Measurements from ENCODE around the gene TRAPPC12. TPM values are rescaled to one million over a fixed set of nuclear protein-coding genes. Genes with fewer than 3 reads are reported as not detected.
"Not testable (repeated sequence)": the region's sequence is repeated elsewhere in the genome, so short reads cannot be mapped to it uniquely, and the experiment has no call there.

Gene TRAPPC12
- total RNA-seq, 1 experiment from 2014 or later, result 85.0 TPM

DNA sequence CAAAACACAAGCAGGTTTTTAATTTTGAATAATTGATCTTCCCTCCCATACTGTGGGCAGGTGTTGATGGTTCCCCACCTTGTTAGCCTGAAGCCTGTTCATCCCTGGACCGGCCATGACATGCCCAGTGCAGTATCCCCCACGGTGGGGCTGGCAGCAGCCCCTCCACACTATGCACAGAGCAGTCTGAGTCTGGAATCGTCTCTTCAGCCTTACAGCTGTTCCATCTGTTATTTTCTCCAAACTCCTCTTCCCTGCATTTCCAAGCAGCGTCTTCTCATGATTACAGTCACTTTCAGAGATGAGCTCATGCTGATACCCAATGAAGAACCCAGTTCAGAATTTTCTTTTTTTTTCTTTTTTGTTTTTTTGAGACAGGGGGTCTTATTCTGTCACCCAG, 71.7 kb downstream of the TRAPPC12 start:
- no peaks in the 10 kb centered on the region for H3K4me1 ChIP-seq
- TF ChIP-seq, protein P1, sequence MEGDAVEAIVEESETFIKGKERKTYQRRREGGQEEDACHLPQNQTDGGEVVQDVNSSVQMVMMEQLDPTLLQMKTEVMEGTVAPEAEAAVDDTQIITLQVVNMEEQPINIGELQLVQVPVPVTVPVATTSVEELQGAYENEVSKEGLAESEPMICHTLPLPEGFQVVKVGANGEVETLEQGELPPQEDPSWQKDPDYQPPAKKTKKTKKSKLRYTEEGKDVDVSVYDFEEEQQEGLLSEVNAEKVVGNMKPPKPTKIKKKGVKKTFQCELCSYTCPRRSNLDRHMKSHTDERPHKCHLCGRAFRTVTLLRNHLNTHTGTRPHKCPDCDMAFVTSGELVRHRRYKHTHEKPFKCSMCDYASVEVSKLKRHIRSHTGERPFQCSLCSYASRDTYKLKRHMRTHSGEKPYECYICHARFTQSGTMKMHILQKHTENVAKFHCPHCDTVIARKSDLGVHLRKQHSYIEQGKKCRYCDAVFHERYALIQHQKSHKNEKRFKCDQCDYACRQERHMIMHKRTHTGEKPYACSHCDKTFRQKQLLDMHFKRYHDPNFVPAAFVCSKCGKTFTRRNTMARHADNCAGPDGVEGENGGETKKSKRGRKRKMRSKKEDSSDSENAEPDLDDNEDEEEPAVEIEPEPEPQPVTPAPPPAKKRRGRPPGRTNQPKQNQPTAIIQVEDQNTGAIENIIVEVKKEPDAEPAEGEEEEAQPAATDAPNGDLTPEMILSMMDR (IDR thresholded peaks at IDR 0.05; ENCODE audit: insufficient read depth in 1 of 2, low read depth in 1 of 2, low read length in 1 of 2, severe bottlenecking in 1 of 2, unreplicated experiment in 1 of 2), result no peak
- no peak overlapping the region for H3K27ac Mint-ChIP-seq (ENCODE audit: unreplicated experiment)
- BruUV-seq (replicated peaks), result no TSS peak
- CTCF ChIA-PET, result no interaction called here
- H3K9me3 Mint-ChIP-seq (ENCODE audit: unreplicated experiment), result no peaks in the 10 kb centered on the region
- POLR2A ChIA-PET, result no interaction called here
- no peak overlapping the region for H3K4me3 ChIP-seq (ENCODE audit: low read depth, low read length)
- H3K4me1 Mint-ChIP-seq (ENCODE audit: low read depth, unreplicated experiment), result no peaks in the 10 kb centered on the region
- peaks cover 19% of the 10 kb centered on the region for H3K36me3 Mint-ChIP-seq (ENCODE audit: insufficient read depth, unreplicated experiment)
- H3K27me3 Mint-ChIP-seq (ENCODE audit: insufficient read depth, unreplicated experiment), result no peaks in the 10 kb centered on the region
- no peak for DNase-seq
- H3K4me3 Mint-ChIP-seq (ENCODE audit: unreplicated experiment), result no peak overlapping the region
- intact Hi-C loops (cut with micrococcal nuclease; ENCODE audit: unreplicated experiment), result no loop called here
- H3K9me3 ChIP-seq, result no peaks in the 10 kb centered on the region
- H3K36me3 ChIP-seq (ENCODE audit: control insufficient read depth, insufficient read depth, low read length), result peaks cover 5% of the 10 kb centered on the region
- no peaks in the 10 kb centered on the region for H3K27me3 ChIP-seq (replicated peaks; ENCODE audit: control insufficient read depth, insufficient read depth, low read length)

DNA sequence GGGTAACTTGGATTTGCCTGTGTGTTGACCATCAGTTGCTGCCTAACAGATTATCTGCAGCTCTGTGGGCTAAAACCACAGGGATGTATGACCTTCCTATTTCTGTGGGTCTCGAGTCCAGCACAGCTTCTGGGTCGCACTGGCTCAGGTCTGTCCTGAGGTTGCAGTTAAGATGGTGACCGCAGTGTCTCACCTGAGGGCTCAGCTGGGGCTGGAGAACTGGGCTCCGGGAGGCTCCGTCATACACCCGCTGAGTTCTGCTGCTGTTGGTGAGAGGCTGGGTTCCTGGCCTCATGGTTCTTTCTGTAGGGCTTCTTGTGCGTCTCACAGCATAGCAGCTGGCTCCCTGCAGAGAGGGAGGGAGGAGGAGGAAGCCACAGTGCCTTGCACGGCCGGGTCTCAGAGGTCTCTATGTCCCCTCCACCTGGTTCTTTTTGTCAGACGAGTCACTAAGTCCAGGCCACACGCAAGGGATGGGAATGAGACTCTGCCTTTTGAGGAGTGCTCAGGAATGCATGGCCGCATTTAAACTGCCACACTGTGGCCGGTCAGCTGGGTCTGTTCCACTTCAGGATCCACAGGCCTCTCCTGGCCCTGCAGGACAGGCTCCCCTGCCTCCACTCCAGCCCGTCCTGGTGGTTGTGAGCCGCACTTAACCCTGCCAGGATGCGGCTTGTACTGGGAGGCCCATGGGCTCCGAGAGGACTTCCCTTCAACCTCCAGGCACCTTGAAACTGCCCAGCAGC, 72.6 kb downstream of the TRAPPC12 start:
- no peaks in the 10 kb centered on the region for H3K9me3 Mint-ChIP-seq (ENCODE audit: unreplicated experiment)
- peaks cover 17% of the 10 kb centered on the region for H3K36me3 Mint-ChIP-seq (ENCODE audit: insufficient read depth, unreplicated experiment)
- DNase-seq, result no peak
- peaks cover 1% of the 10 kb centered on the region; the same call in 1 of the 2 replicates for H3K36me3 ChIP-seq (ENCODE audit: control insufficient read depth, insufficient read depth, low read length)
- H3K27ac Mint-ChIP-seq (ENCODE audit: unreplicated experiment), result no peak overlapping the region
- no peaks in the 10 kb centered on the region for H3K27me3 Mint-ChIP-seq (ENCODE audit: insufficient read depth, unreplicated experiment)
- H3K9me3 ChIP-seq, result no peaks in the 10 kb centered on the region
- no TSS peak for BruUV-seq (replicated peaks)
- ChIA-PET CTCF (no interaction called here), POLR2A (no interaction called here)
- no peaks in the 10 kb centered on the region for H3K4me1 ChIP-seq
- no peaks in the 10 kb centered on the region for H3K4me1 Mint-ChIP-seq (ENCODE audit: low read depth, unreplicated experiment)
- no peak overlapping the region for H3K4me3 Mint-ChIP-seq (ENCODE audit: unreplicated experiment)
- TF ChIP-seq, protein P1 (IDR thresholded peaks at IDR 0.05; ENCODE audit: insufficient read depth in 1 of 2, low read depth in 1 of 2, low read length in 1 of 2, severe bottlenecking in 1 of 2, unreplicated experiment in 1 of 2), result no peak
- no peaks in the 10 kb centered on the region for H3K27me3 ChIP-seq (replicated peaks; ENCODE audit: control insufficient read depth, insufficient read depth, low read length)
- H3K4me3 ChIP-seq (ENCODE audit: low read depth, low read length), result no peak overlapping the region
- intact Hi-C loops (cut with micrococcal nuclease; ENCODE audit: unreplicated experiment), result no loop called here

DNA sequence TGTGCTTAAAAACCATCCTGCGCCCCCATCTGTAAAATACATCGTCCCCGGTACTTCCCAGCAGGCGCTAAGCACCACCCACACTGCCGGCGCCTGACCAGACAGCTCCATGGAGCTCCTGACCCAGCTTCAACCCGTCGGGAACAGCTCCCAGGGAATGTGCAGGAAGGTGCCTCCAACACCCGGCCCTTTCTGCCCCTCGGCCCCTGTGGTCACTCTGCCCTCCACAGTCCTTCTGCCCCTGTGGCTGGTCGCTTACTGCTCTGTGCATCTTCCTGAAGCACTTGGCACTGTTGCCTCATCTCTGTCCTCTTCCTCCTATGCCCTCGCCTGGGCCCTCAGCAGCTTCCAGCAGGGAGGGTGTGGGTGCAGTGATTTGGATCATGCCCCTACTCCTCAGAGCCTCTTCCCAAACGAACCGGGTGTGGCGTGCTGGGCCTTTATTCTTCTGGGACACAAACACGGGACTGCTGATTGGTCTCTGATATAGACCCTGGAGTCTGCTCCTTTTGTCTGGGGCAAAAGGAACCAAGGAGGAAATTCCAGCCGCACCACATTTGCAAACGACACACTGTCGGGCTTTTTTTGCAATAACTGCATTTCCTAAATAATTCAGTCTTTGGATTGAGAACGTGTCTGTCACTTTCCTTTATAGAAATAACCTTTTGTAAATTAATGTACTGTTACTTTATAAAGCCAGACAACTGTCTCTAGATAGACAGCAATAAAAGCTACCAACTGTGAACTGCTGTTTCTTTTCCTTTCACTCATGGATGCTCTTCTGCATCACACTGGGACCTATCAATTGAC, 73.9 kb downstream of the TRAPPC12 start:
- POLR2A ChIA-PET, result no interaction called here
- TF ChIP-seq, protein P1 (IDR thresholded peaks at IDR 0.05; ENCODE audit: insufficient read depth in 1 of 2, low read depth in 1 of 2, low read length in 1 of 2, severe bottlenecking in 1 of 2, unreplicated experiment in 1 of 2), result no peak
- Histone ChIP-seq H3K27me3 (replicated peaks; ENCODE audit: control insufficient read depth, insufficient read depth, low read length) (no peaks in the 10 kb centered on the region), H3K4me3 (ENCODE audit: low read depth, low read length) (no peak overlapping the region), H3K4me1 (no peaks in the 10 kb centered on the region), H3K9me3 (no peaks in the 10 kb centered on the region), H3K36me3 (ENCODE audit: control insufficient read depth, insufficient read depth, low read length) (no peaks in the 10 kb centered on the region)
- peaks cover 17% of the 10 kb centered on the region for H3K36me3 Mint-ChIP-seq (ENCODE audit: insufficient read depth, unreplicated experiment)
- H3K4me1 Mint-ChIP-seq (ENCODE audit: low read depth, unreplicated experiment), result no peaks in the 10 kb centered on the region
- DNase-seq, result no peak
- no peak overlapping the region for H3K4me3 Mint-ChIP-seq (ENCODE audit: unreplicated experiment)
- BruUV-seq (replicated peaks), result no TSS peak
- CTCF ChIA-PET, result no interaction called here
- H3K9me3 Mint-ChIP-seq (ENCODE audit: unreplicated experiment), result no peaks in the 10 kb centered on the region
- intact Hi-C loops (cut with micrococcal nuclease; ENCODE audit: unreplicated experiment), result no loop called here
- no peak overlapping the region for H3K27ac Mint-ChIP-seq (ENCODE audit: unreplicated experiment)
- H3K27me3 Mint-ChIP-seq (ENCODE audit: insufficient read depth, unreplicated experiment), result no peaks in the 10 kb centered on the region

DNA sequence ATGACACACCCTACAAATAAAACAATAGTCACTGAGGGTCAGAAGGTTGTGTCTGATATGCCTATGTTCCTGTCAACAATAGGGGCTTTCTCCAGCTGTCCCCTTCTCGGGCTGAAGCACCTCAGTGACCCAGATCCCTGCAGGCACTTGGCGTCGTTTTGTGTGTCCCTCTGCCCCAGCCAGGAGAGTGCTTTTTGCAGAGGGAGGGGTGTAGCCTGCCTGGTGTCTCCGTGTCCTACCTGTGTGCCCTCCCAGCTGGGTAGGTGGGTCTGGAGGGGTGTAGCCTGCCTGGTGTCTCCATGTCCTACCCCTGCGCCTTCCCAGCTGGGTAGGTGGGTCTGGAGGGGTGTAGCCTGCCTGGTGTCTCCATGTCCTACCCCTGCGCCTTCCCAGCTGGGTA, 74.5 kb downstream of the TRAPPC12 start:
- H3K4me1 ChIP-seq; H3K4me3 Mint-ChIP-seq (ENCODE audit: unreplicated experiment); H3K36me3 ChIP-seq (ENCODE audit: control insufficient read depth, insufficient read depth, low read length); H3K27me3 Mint-ChIP-seq (ENCODE audit: insufficient read depth, unreplicated experiment); H3K9me3 Mint-ChIP-seq (ENCODE audit: unreplicated experiment); DNase-seq; H3K9me3 ChIP-seq; H3K27ac Mint-ChIP-seq (ENCODE audit: unreplicated experiment); intact Hi-C loops (cut with micrococcal nuclease; ENCODE audit: unreplicated experiment); H3K27me3 ChIP-seq (replicated peaks; ENCODE audit: control insufficient read depth, insufficient read depth, low read length); H3K4me3 ChIP-seq (ENCODE audit: low read depth, low read length); BruUV-seq (replicated peaks); H3K4me1 Mint-ChIP-seq (ENCODE audit: low read depth, unreplicated experiment): not testable (repeated sequence)
- peaks cover 17% of the 10 kb centered on the region for H3K36me3 Mint-ChIP-seq (ENCODE audit: insufficient read depth, unreplicated experiment)
- POLR2A ChIA-PET, result interaction anchor here (1.0 kb wide), 1 partner anchor 12 kb away, joined by 3 read pairs; no protein-coding TSS in a partner anchor
- CTCF ChIA-PET, result interaction anchor here (0.7 kb wide), 1 partner anchor 43 kb away, joined by 6 read pairs; no protein-coding TSS in a partner anchor

Measured in Caco-2 (cell line).